GM23248 (cell line): ENCODE data around the gene CWH43. TPM values are rescaled to one million over a fixed set of nuclear protein-coding genes. Genes with fewer than 3 reads are reported as not detected.
"Not testable (repeated sequence)": the region's sequence is repeated elsewhere in the genome, so short reads cannot be mapped to it uniquely, and the experiment has no call there.

Source experiments
- DNase-seq: peaks from one replicate; pipeline ENCODE4 v3.0.0-alpha.2; 2015
- H2AFZ ChIP-seq: fragments of 200-600 bp; sonication (generic); 2 replicates; pipeline ENCODE4 v1.6.1; 2016; ENCODE audit warnings: antibody characterized with exemption
- H3F3A ChIP-seq: fragments of 200-600 bp; sonication (generic); 2 replicates; pipeline ENCODE4 v1.6.1; 2016; ENCODE audit warnings: mild to moderate bottlenecking, antibody characterized with exemption, mixed run types; ENCODE audit not compliant: insufficient read depth
- H3K27ac ChIP-seq: fragments of 200-600 bp; sonication (generic); 2 replicates; pipeline ENCODE4 v1.5.1; 2016; ENCODE audit warnings: mild to moderate bottlenecking
- H3K27me3 ChIP-seq: fragments of 200-600 bp; sonication (generic); replicated peaks from 2 replicates; pipeline ENCODE4 v1.6.1; 2016; ENCODE audit warnings: mild to moderate bottlenecking; ENCODE audit not compliant: insufficient read depth
- H3K36me3 ChIP-seq: fragments of 200-600 bp; sonication (generic); 2 replicates; pipeline ENCODE4 v1.6.1; 2016; ENCODE audit warnings: low read depth, mild to moderate bottlenecking
- H3K4me1 ChIP-seq: fragments of 200-600 bp; sonication (generic); 2 replicates; pipeline ENCODE4 v1.6.1; 2016; ENCODE audit warnings: mild to moderate bottlenecking; ENCODE audit not compliant: insufficient read depth
- H3K4me2 ChIP-seq: fragments of 200-600 bp; sonication (generic); one replicate; pipeline ENCODE4 v1.6.1; 2016; ENCODE audit warnings: mild to moderate bottlenecking; ENCODE audit not compliant: unreplicated experiment
- H3K4me3 ChIP-seq: fragments of 200-600 bp; sonication (generic); 2 replicates; pipeline ENCODE4 v1.5.1; 2016; ENCODE audit warnings: mild to moderate bottlenecking
- H3K79me2 ChIP-seq: fragments of 200-600 bp; sonication (generic); 2 replicates; pipeline ENCODE4 v1.6.1; 2016; ENCODE audit warnings: mild to moderate bottlenecking; ENCODE audit not compliant: insufficient read depth
- H3K9ac ChIP-seq: fragments of 200-600 bp; sonication (generic); 2 replicates; pipeline ENCODE4 v1.6.1; 2016; ENCODE audit warnings: mild to moderate bottlenecking
- H3K9me2 ChIP-seq: fragments of 200-600 bp; sonication (generic); 2 replicates; pipeline ENCODE4 v1.6.1; 2016; ENCODE audit warnings: mixed run types, mild to moderate bottlenecking, moderate library complexity; ENCODE audit not compliant: insufficient read depth
- H3K9me3 ChIP-seq: fragments of 200-600 bp; sonication (generic); one replicate; pipeline ENCODE4 v1.6.1; 2017; ENCODE audit warnings: low read depth
- H4K20me1 ChIP-seq: fragments of 200-600 bp; sonication (generic); 2 replicates; pipeline ENCODE4 v1.6.0; 2016; ENCODE audit not compliant: insufficient read depth
- WGBS, 2 experiments: methylation state at CpG; one replicate each; pipeline ENCODE4 v1.1.6; 2015 to 2017; ENCODE audit warnings: low lambda C conversion rate in 2 of 2, low coverage in 1 of 2; ENCODE audit errors: missing lambda C conversion rate in 2 of 2; 5-methylcytosine and 5-hydroxymethylcytosine counted together
- in situ Hi-C: fragments of 300-500 bp; cut with MboI; formaldehyde crosslinking; loops from 2 replicates; pipeline ENCODE4 v1.15.0; 2020
- polyA plus RNA-seq: library from polyadenylated mRNA; unstranded; fragments of >200 nt; fragmentation: Nextera tagmentation; extraction: Ambion mirVana; gene quantifications from 2 replicates; pipeline ENCODE4 v1.2.1, GENCODE V29; 2016
- total RNA-seq: library from RNA; depleted of rRNA; stranded (reverse); fragments of >200 nt; shearing (Covaris generic); gene quantifications from 2 replicates; pipeline ENCODE4 v1.2.3, GENCODE V29; 2014

The CWH43 gene
- total and polyA plus RNA-seq, 2 experiments from 2014 or later = not detected

DNA sequence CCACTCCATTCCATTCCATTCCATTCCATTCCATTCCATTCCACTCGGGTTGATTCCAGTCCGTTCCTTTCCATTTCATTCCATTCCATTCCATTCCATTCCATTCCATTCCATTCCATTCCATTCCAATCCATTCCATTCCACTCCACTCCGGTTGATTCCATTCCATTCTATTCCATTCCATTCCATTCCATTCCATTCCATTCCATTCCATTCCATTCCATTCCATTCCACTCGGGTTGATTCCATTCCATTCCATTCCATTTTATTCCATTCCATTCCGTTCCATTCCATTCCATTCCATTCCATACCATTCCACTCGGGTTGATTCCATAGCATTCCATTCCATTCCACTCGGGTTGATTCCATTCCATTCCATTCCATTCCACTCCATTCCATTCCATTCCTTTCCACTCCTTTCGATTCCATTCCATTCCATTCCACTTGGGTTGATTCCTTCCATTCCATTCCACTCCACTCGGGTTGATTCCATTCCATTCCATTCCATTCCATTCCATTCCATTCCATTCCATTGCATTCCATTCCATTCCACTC is 116.3 kb downstream of the CWH43 start:
- in situ Hi-C loops, H3K9me2 ChIP-seq, H3K27me3 ChIP-seq, H4K20me1 ChIP-seq, DNase-seq, H3K4me3 ChIP-seq, H3K79me2 ChIP-seq, H3K9ac ChIP-seq, H3F3A ChIP-seq, H3K36me3 ChIP-seq, H3K9me3 ChIP-seq, H2AFZ ChIP-seq, H3K27ac ChIP-seq, H3K4me2 ChIP-seq, H3K4me1 ChIP-seq: not testable (repeated sequence)
- 18 to 21% methylated on average over 9 of the region's 9 CpGs for WGBS, 2 experiments

DNA sequence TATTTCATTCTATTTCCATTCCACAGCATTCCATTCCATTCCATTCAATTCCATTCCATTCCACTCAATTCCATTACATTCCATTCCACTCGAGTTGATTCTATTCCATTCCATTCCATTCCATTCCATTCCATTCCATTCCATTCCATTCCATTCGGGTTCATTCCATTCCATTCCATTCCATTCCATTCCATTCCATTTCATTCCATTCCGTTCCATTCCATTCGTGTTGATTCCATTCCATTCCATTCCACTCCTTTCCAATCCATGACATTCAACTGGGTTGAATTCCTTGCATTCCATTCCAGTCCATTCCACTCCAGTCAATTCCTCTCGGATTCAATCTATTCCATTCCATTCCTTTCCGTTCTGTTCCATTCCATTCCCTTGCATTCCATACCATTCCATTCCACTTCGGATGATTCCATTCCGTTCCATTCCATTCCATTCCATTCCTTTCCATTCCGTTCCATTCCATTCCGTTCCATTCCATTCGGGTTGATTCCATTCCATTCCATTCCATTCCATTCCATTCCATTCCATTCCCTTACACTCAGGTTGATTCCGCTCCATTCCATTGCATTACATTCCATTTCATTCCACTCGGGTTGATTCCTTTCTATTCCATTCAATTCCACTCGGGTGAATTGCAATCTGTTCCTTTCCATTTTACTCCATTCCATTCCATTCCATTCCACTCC is 117.5 kb downstream of the CWH43 start:
- 19 to 25% methylated on average over 14 of the region's 14 CpGs for whole genome bisulfite sequencing, 2 experiments

DNA sequence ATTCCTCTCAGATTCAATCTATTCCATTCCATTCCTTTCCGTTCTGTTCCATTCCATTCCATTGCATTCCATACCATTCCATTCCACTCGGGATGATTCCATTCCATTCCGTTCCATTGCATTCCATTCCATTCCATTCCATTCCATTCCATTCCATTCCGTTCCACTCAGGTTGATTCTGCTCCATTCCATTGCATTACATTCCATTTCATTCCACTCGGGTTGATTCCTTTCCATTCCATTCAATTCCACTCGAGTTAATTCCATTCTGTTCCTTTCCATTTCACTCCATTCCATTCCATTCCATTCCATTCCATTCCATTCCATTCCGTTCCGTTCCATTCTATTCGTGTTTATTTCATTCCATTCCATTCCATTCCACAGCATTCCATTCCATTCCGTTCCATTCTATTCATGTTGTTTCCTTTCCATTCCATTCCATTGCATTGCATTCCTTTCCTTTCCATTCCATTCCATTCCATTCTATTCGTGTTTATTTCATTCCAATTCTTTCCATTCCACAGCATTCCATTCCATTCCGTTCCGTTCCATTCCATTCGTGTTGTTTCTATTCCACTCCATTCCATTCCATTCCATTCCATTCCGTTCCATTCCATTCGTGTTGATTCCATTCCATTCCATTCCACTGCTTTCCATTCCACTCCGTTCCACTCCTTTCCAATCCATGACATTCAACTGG is 118.3 kb downstream of the CWH43 start:
- DNase-seq, H3K4me3 ChIP-seq, H2AFZ ChIP-seq, H3K4me2 ChIP-seq, in situ Hi-C loops, H4K20me1 ChIP-seq, H3K27ac ChIP-seq, H3K36me3 ChIP-seq, H3K79me2 ChIP-seq, H3K9ac ChIP-seq, H3K27me3 ChIP-seq, H3F3A ChIP-seq, H3K4me1 ChIP-seq, H3K9me2 ChIP-seq, H3K9me3 ChIP-seq: not testable (repeated sequence)
- WGBS, 2 experiments = 20 to 32% methylated on average over 17 of the region's 17 CpGs

More for the DNA sequence above, 117.5 kb downstream of the CWH43 start:
- in situ Hi-C loops, DNase-seq, H3K79me2 ChIP-seq, H3K9ac ChIP-seq, H3K9me2 ChIP-seq, H3K9me3 ChIP-seq, H4K20me1 ChIP-seq, H3K36me3 ChIP-seq, H3K27ac ChIP-seq, H3K4me1 ChIP-seq, H3K27me3 ChIP-seq, H3K4me3 ChIP-seq, H3F3A ChIP-seq, H2AFZ ChIP-seq, H3K4me2 ChIP-seq: not testable (repeated sequence)

DNA sequence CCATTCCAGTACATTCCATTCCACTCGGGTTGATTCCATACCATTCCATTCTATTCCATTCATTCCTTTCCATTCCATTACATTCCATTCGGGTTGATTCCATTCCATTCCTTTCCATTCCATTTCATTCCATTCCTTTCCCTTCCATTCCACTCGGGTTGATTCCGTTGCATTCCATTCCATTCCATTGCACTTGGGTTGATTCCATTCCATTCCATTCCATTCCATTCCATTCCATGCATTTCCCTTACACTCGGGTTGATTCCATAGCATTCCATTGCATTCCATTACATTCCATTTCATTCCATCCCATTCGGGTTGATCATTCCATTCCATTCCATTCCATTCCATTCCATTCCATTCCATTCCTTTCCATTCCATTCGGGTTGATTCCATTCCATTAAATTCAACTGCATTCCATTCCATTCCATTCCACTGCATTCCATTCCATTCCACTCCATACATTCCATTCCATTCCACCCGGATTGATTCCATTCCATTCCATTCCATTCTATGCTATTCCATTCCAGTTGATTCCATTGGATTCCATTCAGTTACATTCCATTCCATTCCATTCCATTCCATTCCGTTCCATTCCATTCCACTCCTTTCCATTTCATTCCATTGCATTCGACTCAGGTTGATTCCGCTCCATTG is 119.3 kb downstream of the CWH43 start:
- H3K4me2 ChIP-seq, H4K20me1 ChIP-seq, H3F3A ChIP-seq, H3K79me2 ChIP-seq, H3K36me3 ChIP-seq, H3K9me2 ChIP-seq, H3K4me1 ChIP-seq, in situ Hi-C loops, H3K27me3 ChIP-seq, H3K9me3 ChIP-seq, H3K4me3 ChIP-seq, H3K9ac ChIP-seq, H3K27ac ChIP-seq, DNase-seq, H2AFZ ChIP-seq: not testable (repeated sequence)
- WGBS, 2 experiments = 25 to 28% methylated on average over 11 of the region's 11 CpGs

DNA sequence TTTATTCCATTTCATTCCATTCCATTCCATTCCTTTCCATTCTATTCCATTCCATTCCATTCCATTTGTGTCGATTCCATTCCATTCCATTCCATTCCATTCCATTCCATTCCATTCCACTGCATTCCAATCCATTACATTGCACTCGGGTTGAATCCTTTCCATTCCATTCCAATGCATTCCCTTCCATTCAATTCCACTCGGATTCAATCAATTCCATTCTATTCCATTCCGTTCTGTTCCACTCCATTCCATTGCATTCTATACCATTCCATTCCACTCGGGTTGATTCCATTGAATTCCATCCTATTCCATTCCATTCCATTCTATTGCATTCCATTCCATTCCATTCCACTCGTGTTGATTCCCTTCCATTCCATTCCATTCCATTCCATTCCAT is 121.2 kb downstream of the CWH43 start:
- H2AFZ ChIP-seq, H3K9me3 ChIP-seq, H3K4me3 ChIP-seq, H3K27ac ChIP-seq, in situ Hi-C loops, H3K4me1 ChIP-seq, H3K4me2 ChIP-seq, H3K9ac ChIP-seq, H3K79me2 ChIP-seq, H3F3A ChIP-seq, H3K36me3 ChIP-seq, H4K20me1 ChIP-seq, H3K27me3 ChIP-seq, H3K9me2 ChIP-seq: not testable (repeated sequence)
- DNase-seq = peak; percentile 8
- WGBS, 2 experiments = 11 to 18% methylated on average over 6 of the region's 6 CpGs

DNA sequence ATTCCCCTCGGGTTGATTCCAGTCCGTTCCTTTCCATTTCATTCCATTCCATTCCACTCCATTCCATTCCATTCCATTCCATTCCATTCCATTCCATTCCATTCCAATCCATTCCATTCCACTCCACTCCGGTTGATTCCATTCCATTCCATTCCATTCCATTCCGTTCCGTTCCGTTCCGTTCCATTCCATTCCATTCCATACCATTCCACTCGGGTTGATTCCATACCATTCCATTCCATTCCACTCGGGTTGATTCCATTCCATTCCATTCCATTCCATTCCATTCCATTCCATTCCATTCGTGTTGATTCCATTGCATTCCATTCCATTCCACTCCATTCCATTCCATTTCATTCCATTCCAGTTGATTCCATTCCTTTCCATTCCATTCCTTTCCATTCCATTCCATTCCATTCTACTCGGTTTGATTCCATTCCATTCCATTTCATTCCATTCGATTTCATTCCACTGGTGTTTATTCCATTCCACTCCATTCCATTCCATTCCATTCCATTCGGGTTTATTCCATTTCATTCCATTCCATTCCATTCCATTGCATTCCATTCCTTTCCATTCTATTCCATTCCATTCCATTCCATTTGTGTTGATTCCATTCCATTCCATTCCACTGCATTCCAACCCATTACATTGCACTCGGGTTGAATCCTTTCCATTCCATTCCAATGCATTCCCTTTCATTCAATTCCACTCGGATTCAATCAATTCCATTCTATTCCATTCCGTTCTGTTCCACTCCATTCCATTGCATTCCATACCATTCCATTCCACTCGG is 122.3 kb downstream of the CWH43 start:
- H2AFZ ChIP-seq, H3K27me3 ChIP-seq, H3K79me2 ChIP-seq, H3K9me2 ChIP-seq, H4K20me1 ChIP-seq, H3K4me3 ChIP-seq, DNase-seq, H3K9ac ChIP-seq, H3F3A ChIP-seq, H3K4me1 ChIP-seq, H3K36me3 ChIP-seq, in situ Hi-C loops, H3K9me3 ChIP-seq, H3K4me2 ChIP-seq, H3K27ac ChIP-seq: not testable (repeated sequence)
- 17 to 26% methylated on average over 15 to 16 of the region's 17 CpGs for WGBS, 2 experiments

DNA sequence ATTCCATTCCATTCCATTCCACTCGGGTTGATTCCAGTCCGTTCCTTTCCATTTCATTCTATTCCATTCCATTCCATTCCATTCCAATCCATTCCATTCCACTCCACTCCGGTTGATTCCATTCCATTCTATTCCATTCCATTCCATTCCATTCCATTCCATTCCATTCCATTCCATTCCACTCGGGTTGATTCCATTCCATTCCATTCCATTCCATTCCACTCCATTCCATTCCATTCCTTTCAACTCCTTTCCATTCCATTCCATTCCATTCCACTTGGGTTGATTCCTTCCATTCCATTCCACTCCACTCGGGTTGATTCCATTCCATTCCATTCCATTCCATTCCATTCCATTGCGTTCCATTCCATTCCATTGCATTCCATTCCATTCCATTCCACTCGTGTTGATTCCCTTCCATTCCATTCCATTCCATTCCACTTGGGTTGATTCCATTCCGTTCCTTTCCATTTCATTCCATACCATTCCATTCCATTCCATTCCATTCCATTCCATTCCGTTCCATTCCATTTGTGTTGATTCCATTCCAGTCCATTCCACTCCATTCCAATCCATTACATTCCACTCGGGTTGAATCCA is 123.6 kb downstream of the CWH43 start:
- H3K9me3 ChIP-seq, H3K9me2 ChIP-seq, H3K27ac ChIP-seq, in situ Hi-C loops, H3K27me3 ChIP-seq, H3K9ac ChIP-seq, H3K36me3 ChIP-seq, H3K4me1 ChIP-seq, H4K20me1 ChIP-seq, H3F3A ChIP-seq, H3K4me2 ChIP-seq, H3K79me2 ChIP-seq, H3K4me3 ChIP-seq, H2AFZ ChIP-seq, DNase-seq: not testable (repeated sequence)
- 15% methylated on average over 10 of the region's 10 CpGs for WGBS, 2 experiments
